RWPE2 (cell line): ENCODE results near the gene ARHGAP8.

Experiments
- ATAC-seq: fragments of 200-7000 bp; cut with Tn5 transposase; 3 replicates; pipeline ENCODE4 v1.9.1; 2021; ENCODE audit warnings: low read depth
- DNase-seq: peaks from one replicate; pipeline ENCODE4 v3.0.0-alpha.2; 2020; ENCODE audit warnings: low spot score
- H3K27ac ChIP-seq: fragments of 450-650 bp; 2 replicates; pipeline ENCODE4 v1.5.1; 2017; ENCODE audit warnings: mild to moderate bottlenecking; ENCODE audit not compliant: poor library complexity, severe bottlenecking
- H3K27me3 ChIP-seq: fragments of 250-450 bp; sonication (Bioruptor Pico); 2 replicates; pipeline ENCODE4 v1.5.1; 2021; ENCODE audit warnings: mild to moderate bottlenecking, moderate library complexity; ENCODE audit not compliant: insufficient read depth, poor library complexity, severe bottlenecking
- H3K36me3 ChIP-seq: fragments of 250-450 bp; sonication (Bioruptor Pico); 2 replicates; pipeline ENCODE4 v1.5.1; 2020; ENCODE audit warnings: low read depth, mild to moderate bottlenecking, moderate library complexity
- H3K4me1 ChIP-seq: fragments of 250-450 bp; sonication (Bioruptor Pico); 2 replicates; pipeline ENCODE4 v1.5.1; 2021; ENCODE audit warnings: mild to moderate bottlenecking, moderate library complexity; ENCODE audit not compliant: insufficient read depth, poor library complexity, severe bottlenecking
- H3K4me3 ChIP-seq: fragments of 250-450 bp; sonication (Bioruptor Pico); 2 replicates; pipeline ENCODE4 v1.5.1; 2021; ENCODE audit warnings: mild to moderate bottlenecking, moderate library complexity; ENCODE audit not compliant: severe bottlenecking
- H3K9me3 ChIP-seq: fragments of 250-450 bp; sonication (Bioruptor Pico); 2 replicates; pipeline ENCODE4 v1.5.1; 2021; ENCODE audit warnings: mild to moderate bottlenecking, moderate library complexity; ENCODE audit not compliant: severe bottlenecking
- TF ChIP-seq, protein P1 (sequence below): fragments of 450-650 bp; IDR thresholded peaks from one replicate; pipeline ENCODE4 v1.5.1; 2017; ENCODE audit warnings: mild to moderate bottlenecking, moderate library complexity; ENCODE audit not compliant: poor library complexity, severe bottlenecking

Gene ARHGAP8

DNA sequence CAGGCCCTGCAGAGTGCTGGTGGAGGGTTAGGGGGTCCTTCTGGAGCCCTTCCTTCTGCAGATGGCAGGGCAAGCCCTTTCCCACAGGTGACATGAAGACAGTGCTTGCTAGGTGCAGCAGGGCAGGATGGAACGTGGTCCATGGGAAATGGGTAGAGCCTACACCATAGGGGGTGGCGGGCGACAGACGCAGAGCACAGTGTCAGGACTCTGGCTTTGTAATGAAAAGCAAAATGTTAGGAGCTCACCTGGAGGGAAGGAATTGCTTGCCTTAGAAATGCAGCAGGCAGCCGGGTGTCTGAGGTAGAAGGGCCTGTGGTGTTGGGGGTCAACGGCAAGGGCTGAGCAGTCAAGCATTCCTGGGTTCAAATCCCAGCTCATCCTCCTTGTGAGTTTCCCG lies 54.9 kb downstream of the ARHGAP8 start:
- no peak for DNase-seq
- TF ChIP-seq, protein P1, sequence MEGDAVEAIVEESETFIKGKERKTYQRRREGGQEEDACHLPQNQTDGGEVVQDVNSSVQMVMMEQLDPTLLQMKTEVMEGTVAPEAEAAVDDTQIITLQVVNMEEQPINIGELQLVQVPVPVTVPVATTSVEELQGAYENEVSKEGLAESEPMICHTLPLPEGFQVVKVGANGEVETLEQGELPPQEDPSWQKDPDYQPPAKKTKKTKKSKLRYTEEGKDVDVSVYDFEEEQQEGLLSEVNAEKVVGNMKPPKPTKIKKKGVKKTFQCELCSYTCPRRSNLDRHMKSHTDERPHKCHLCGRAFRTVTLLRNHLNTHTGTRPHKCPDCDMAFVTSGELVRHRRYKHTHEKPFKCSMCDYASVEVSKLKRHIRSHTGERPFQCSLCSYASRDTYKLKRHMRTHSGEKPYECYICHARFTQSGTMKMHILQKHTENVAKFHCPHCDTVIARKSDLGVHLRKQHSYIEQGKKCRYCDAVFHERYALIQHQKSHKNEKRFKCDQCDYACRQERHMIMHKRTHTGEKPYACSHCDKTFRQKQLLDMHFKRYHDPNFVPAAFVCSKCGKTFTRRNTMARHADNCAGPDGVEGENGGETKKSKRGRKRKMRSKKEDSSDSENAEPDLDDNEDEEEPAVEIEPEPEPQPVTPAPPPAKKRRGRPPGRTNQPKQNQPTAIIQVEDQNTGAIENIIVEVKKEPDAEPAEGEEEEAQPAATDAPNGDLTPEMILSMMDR = no peak

DNA sequence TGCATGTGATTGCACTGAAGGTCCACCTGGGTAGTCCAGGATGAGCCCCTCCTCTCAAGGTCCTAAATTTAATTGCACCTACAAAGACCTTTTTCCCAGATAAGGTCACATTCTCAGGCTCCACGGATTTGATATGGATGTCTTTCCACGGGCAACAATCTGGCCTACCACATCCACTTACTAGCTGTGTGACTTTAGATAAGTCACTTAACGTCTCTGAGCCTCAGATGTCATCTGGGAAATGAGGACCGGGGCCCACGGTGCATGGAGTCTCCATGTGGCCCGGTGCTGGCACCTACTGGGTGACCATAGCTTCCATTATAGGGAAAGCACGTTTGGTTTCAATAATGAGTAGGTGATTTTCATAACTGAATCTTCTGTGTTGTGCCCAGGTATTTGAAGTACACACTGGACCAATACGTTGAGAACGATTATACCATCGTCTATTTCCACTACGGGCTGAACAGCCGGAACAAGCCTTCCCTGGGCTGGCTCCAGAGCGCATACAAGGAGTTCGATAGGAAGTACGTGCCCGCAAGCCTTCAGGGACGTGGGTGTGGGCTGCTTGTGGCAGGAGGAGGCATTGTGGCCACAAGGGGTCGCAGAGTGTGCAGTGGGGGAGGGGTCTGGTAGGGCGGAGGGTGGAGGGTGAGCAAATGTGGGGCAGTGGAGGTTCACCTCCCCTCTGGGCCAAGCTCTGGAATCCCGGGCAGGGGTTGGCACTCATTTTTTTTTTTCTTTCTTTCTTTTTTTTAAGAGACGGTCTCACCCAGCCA lies 55.7 kb downstream of the ARHGAP8 start:
- H3K27me3 ChIP-seq = no peaks in the 10 kb centered on the region
- ATAC-seq (no peak), DNase-seq (no peak)
- TF ChIP-seq, protein P1 = no peak
- H3K4me1 ChIP-seq = no peaks in the 10 kb centered on the region
- no peaks in the 10 kb centered on the region for H3K9me3 ChIP-seq
- no peak overlapping the region for H3K27ac ChIP-seq
- H3K36me3 ChIP-seq = peaks cover 5% of the 10 kb centered on the region; the same call in 1 of the 2 replicates
- no peak overlapping the region for H3K4me3 ChIP-seq

More for the DNA sequence above, 54.9 kb downstream of the ARHGAP8 start:
- H3K27ac ChIP-seq = no peak overlapping the region
- H3K9me3 ChIP-seq = no peaks in the 10 kb centered on the region
- H3K27me3 ChIP-seq = no peaks in the 10 kb centered on the region
- ATAC-seq = no peak
- no peak overlapping the region for H3K4me3 ChIP-seq
- H3K36me3 ChIP-seq = no peaks in the 10 kb centered on the region
- H3K4me1 ChIP-seq = no peaks in the 10 kb centered on the region

DNA sequence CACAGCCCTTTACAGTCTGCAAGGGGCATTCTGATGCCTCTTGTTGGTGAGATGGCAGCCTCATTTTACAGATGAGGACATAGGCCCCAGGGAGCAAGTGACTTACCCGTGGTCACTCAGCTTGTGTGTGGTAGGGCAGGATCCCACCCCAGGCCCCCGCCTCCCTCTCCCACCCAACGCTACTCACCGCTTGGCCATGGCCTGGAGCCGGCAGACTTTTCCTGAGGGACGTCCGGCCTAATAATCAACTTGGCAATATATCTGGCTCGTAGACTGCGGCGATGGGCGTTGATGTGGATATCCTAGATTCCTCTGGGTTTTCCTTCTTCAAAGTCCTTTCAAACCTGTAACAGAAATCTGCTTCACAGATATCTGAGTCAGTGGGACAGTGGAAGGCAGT lies 57.1 kb downstream of the ARHGAP8 start:
- H3K27ac ChIP-seq = no peak overlapping the region
- DNase-seq = no peak
- TF ChIP-seq, protein P1 = no peak
- no peaks in the 10 kb centered on the region for H3K27me3 ChIP-seq
- H3K36me3 ChIP-seq = peaks cover 5% of the 10 kb centered on the region; the same call in 1 of the 2 replicates
- no peak overlapping the region for H3K4me3 ChIP-seq
- no peak for ATAC-seq
- no peaks in the 10 kb centered on the region for H3K4me1 ChIP-seq
- no peaks in the 10 kb centered on the region for H3K9me3 ChIP-seq

DNA sequence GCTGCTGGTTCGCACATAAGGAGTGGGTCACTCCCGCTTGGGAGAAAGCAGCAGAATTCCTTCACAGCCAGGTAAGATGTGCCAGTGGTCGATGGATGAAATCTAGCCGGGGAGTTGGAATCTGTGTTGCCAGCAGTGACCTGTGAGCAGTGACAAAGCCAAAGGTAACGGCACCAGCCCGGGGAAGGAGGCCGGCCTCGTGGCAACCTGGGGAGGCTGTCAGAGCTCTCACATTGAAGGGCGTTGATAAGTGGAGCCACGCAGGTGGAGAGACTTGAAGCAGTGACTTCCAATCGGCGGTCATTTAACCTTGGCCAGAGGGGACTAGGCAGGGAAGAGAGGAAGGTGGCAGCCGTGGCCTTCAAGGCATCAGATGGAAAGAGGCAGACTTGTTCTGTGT lies 58.8 kb downstream of the ARHGAP8 start:
- peaks cover 5% of the 10 kb centered on the region; the same call in 1 of the 2 replicates for H3K36me3 ChIP-seq
- H3K27ac ChIP-seq = no peak overlapping the region
- no peak overlapping the region for H3K4me3 ChIP-seq
- TF ChIP-seq, protein P1 = no peak
- no peaks in the 10 kb centered on the region for H3K4me1 ChIP-seq
- no peaks in the 10 kb centered on the region for H3K9me3 ChIP-seq
- ATAC-seq (no peak), DNase-seq (no peak)
- no peaks in the 10 kb centered on the region for H3K27me3 ChIP-seq

DNA sequence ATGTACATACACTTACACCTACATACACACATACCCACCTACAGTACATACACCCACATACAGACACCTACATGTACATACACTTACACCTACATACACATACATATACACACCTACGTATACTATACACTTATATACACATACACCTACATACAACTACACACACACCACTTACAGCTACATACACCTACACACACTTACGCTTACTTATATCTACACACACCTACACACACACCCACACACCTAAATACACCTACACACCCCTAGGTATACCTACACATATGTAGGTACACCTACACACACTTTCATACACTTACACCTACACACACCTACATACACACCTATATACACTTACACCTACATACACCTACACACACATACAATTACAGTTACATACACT lies 61.0 kb downstream of the ARHGAP8 start:
- Histone ChIP-seq H3K4me1 (no peaks in the 10 kb centered on the region), H3K27me3 (no peaks in the 10 kb centered on the region), H3K27ac (no peak overlapping the region), H3K36me3 (peaks cover 5% of the 10 kb centered on the region; the same call in 1 of the 2 replicates), H3K9me3 (no peaks in the 10 kb centered on the region), H3K4me3 (no peak overlapping the region)
- DNase-seq (no peak), ATAC-seq (no peak)
- TF ChIP-seq, protein P1 = no peak
